Activated naive CD8-positive, alpha-beta T cell treated with anti-CD3 and anti-CD28 coated beads, Interleukin-2, amount 50 U/mL, for 24 hours (primary cell): ENCODE results near the gene GLB1L3.

Experiments used
- ATAC-seq: fragments of 150-1000 bp; cut with Tn5 transposase; one replicate; pipeline ENCODE4 v1.10.0; 2021
- DNase-seq: peaks from one replicate; pipeline ENCODE4 v3.0.0; 2021
- H3K27ac Mint-ChIP-seq: one replicate; pipeline ENCODE4 v1.8.0; 2021; ENCODE audit warnings: mild to moderate bottlenecking, mixed read lengths
- H3K27me3 Mint-ChIP-seq: one replicate; pipeline ENCODE4 v1.8.0; 2021; ENCODE audit warnings: mixed read lengths
- H3K36me3 Mint-ChIP-seq: one replicate; pipeline ENCODE4 v1.8.0; 2021; ENCODE audit warnings: low read depth, mixed read lengths
- H3K4me1 Mint-ChIP-seq: one replicate; pipeline ENCODE4 v1.8.0; 2021; ENCODE audit warnings: mixed read lengths
- H3K4me3 Mint-ChIP-seq: one replicate; pipeline ENCODE4 v1.8.0; 2021; ENCODE audit warnings: mild to moderate bottlenecking, moderate library complexity, mixed read lengths
- H3K9me3 Mint-ChIP-seq: one replicate; pipeline ENCODE4 v1.8.0; 2021; ENCODE audit warnings: mixed read lengths

GLB1L3 gene

GRCh38 chr11:134346101-134346975 lies 70.2 kb downstream of the GLB1L3 start:
- H3K27ac Mint-ChIP-seq = no peak overlapping the region
- H3K4me1 Mint-ChIP-seq = peaks cover 8% of the 10 kb centered on the region
- H3K27me3 Mint-ChIP-seq = no peaks in the 10 kb centered on the region
- H3K4me3 Mint-ChIP-seq = no peak overlapping the region
- no peaks in the 10 kb centered on the region for H3K9me3 Mint-ChIP-seq
- DNase-seq (no peak), ATAC-seq (no peak)
- H3K36me3 Mint-ChIP-seq = no peaks in the 10 kb centered on the region

- no peaks in the 10 kb centered on the region for H3K9me3 Mint-ChIP-seq
- no peak overlapping the region for H3K4me3 Mint-ChIP-seq
- no peak overlapping the region for H3K27ac Mint-ChIP-seq
- H3K36me3 Mint-ChIP-seq = no peaks in the 10 kb centered on the region
- no peaks in the 10 kb centered on the region for H3K27me3 Mint-ChIP-seq
- peaks cover 8% of the 10 kb centered on the region for H3K4me1 Mint-ChIP-seq
- no peak for ATAC-seq
- no peak for DNase-seq
Observed at GRCh38 chr11:134346976-134347350, 70.8 kb downstream of the GLB1L3 start.

DNA sequence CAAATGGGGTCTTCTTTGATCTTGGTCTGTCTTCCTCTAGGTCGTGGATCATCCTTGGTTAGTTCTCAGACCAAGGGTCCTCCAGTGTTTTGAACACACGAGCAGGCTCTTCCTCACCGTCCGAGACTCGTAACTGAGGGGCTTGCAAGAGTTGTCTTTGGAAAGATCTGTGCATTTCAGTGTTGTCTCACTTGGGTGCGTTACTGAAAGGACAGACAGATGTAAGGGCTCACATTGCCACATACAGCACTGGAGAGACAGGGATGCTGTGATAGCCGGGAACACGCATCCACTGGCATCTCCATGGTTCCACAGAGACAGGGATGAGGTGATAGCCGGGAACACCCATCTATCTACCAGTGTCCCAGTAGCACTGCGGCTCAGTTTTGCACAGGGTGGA lies 71.3 kb downstream of the GLB1L3 start:
- no peak for ATAC-seq
- no peak overlapping the region for H3K27ac Mint-ChIP-seq

GRCh38 chr11:134349109-134349801 lies 73.1 kb downstream of the GLB1L3 start:
- Mint-ChIP-seq H3K4me1 (peaks cover 8% of the 10 kb centered on the region), H3K9me3 (no peaks in the 10 kb centered on the region), H3K36me3 (no peaks in the 10 kb centered on the region), H3K27me3 (no peaks in the 10 kb centered on the region), H3K27ac (no peak overlapping the region), H3K4me3 (no peak overlapping the region)
- DNase-seq = no peak
- no peak for ATAC-seq

More for the DNA sequence above, 71.3 kb downstream of the GLB1L3 start:
- no peak overlapping the region for H3K4me3 Mint-ChIP-seq
- H3K9me3 Mint-ChIP-seq = no peaks in the 10 kb centered on the region
- peaks cover 8% of the 10 kb centered on the region for H3K4me1 Mint-ChIP-seq
- no peaks in the 10 kb centered on the region for H3K36me3 Mint-ChIP-seq
- no peaks in the 10 kb centered on the region for H3K27me3 Mint-ChIP-seq
- DNase-seq = no peak

DNA sequence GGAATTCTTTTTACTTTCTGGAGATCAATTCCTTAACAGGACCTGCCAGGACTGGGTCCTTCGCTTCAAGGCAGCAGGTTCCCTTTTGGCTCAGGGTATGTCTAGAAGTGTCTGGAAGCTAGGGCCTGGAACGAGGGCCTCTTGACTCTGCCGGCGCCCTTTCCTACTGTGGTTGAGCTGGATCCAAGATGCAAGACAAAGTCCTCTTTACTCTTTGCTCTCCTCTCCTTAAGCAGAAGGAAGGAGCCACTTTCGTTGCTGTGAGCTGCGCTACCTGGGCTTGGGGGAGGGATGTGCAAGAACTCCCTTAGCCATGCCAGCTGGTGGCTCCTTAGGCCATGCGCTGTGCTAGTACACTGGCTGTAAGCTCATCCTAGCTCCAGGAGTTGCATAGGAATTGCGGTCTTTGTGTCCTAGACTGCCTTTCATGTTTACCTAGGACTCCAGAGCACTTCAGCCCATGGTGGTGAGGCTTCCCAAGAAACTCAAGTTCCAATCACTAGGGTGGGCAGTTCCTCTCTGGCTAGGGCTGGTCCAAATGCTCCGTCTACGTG lies 73.7 kb downstream of the GLB1L3 start:
- Mint-ChIP-seq H3K36me3 (peaks cover under 1% of the 10 kb centered on the region), H3K27me3 (peaks cover 2% of the 10 kb centered on the region), H3K4me3 (no peak overlapping the region), H3K9me3 (no peaks in the 10 kb centered on the region), H3K27ac (no peak overlapping the region), H3K4me1 (peaks cover 8% of the 10 kb centered on the region)
- DNase-seq (no peak), ATAC-seq (no peak)

GRCh38 chr11:134350381-134350780 lies 74.2 kb downstream of the GLB1L3 start:
- Mint-ChIP-seq H3K9me3 (no peaks in the 10 kb centered on the region), H3K27me3 (peaks cover 5% of the 10 kb centered on the region), H3K27ac (no peak overlapping the region), H3K4me1 (peaks cover 8% of the 10 kb centered on the region), H3K36me3 (peaks cover 1% of the 10 kb centered on the region), H3K4me3 (no peak overlapping the region)
- no peak for ATAC-seq
- DNase-seq = no peak

- no peak overlapping the region for H3K4me3 Mint-ChIP-seq
- H3K9me3 Mint-ChIP-seq = no peaks in the 10 kb centered on the region
- peaks cover 5% of the 10 kb centered on the region for H3K27me3 Mint-ChIP-seq
- peaks cover 3% of the 10 kb centered on the region for H3K36me3 Mint-ChIP-seq
- ATAC-seq = no peak
- peaks cover 8% of the 10 kb centered on the region for H3K4me1 Mint-ChIP-seq
- no peak for DNase-seq
- H3K27ac Mint-ChIP-seq = no peak overlapping the region
Observed at GRCh38 chr11:134352111-134352510, 75.9 kb downstream of the GLB1L3 start.

DNA sequence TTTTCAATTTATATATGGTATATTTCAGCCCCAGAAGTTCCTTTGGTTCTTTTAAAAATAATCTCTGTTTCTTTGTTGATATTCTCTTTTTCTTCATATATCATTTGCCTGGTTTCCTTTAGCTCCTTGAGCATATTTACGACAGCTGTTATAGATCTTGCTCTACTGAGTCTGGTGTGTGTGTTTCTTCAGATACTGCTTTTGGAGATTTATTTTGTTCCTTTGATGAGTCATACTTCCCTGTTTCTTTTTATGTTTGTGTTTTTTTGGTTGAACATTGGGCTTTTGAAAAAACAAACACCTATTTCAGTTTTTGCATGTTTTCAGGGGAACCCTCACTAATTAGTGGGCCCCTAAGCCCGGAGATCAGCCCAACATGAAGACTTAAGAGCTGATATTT lies 79.0 kb downstream of the GLB1L3 start:
- H3K4me3 Mint-ChIP-seq = no peak overlapping the region
- H3K9me3 Mint-ChIP-seq = no peaks in the 10 kb centered on the region

GRCh38 chr11:134355656-134356055 lies 79.5 kb downstream of the GLB1L3 start:
- peaks cover 4% of the 10 kb centered on the region for H3K4me1 Mint-ChIP-seq
- H3K4me3 Mint-ChIP-seq = no peak overlapping the region
- no peak for DNase-seq
- ATAC-seq = no peak
- H3K9me3 Mint-ChIP-seq = no peaks in the 10 kb centered on the region
- H3K27ac Mint-ChIP-seq = no peak overlapping the region
- peaks cover 9% of the 10 kb centered on the region for H3K36me3 Mint-ChIP-seq
- peaks cover 10% of the 10 kb centered on the region for H3K27me3 Mint-ChIP-seq

More for the DNA sequence above, 79.0 kb downstream of the GLB1L3 start:
- ATAC-seq (no peak), DNase-seq (no peak)
- Mint-ChIP-seq H3K4me1 (peaks cover 3% of the 10 kb centered on the region), H3K27ac (no peak overlapping the region), H3K27me3 (peaks cover 9% of the 10 kb centered on the region), H3K36me3 (peaks cover 9% of the 10 kb centered on the region)

GRCh38 chr11:134356656-134357544 lies 80.7 kb downstream of the GLB1L3 start:
- H3K9me3 Mint-ChIP-seq = no peaks in the 10 kb centered on the region
- H3K4me3 Mint-ChIP-seq = no peak overlapping the region
- H3K36me3 Mint-ChIP-seq = peaks cover 9% of the 10 kb centered on the region
- no peak for ATAC-seq
- H3K4me1 Mint-ChIP-seq = peaks cover 4% of the 10 kb centered on the region
- no peak for DNase-seq
- H3K27me3 Mint-ChIP-seq = peaks cover 13% of the 10 kb centered on the region
- H3K27ac Mint-ChIP-seq = no peak overlapping the region

GRCh38 chr11:134357545-134357839 lies 81.3 kb downstream of the GLB1L3 start:
- H3K27ac Mint-ChIP-seq = no peak overlapping the region
- H3K9me3 Mint-ChIP-seq = no peaks in the 10 kb centered on the region
- peaks cover 9% of the 10 kb centered on the region for H3K36me3 Mint-ChIP-seq
- peaks cover 15% of the 10 kb centered on the region for H3K27me3 Mint-ChIP-seq
- H3K4me1 Mint-ChIP-seq = peaks cover 4% of the 10 kb centered on the region
- no peak overlapping the region for H3K4me3 Mint-ChIP-seq
- ATAC-seq = no peak
- no peak for DNase-seq

DNA sequence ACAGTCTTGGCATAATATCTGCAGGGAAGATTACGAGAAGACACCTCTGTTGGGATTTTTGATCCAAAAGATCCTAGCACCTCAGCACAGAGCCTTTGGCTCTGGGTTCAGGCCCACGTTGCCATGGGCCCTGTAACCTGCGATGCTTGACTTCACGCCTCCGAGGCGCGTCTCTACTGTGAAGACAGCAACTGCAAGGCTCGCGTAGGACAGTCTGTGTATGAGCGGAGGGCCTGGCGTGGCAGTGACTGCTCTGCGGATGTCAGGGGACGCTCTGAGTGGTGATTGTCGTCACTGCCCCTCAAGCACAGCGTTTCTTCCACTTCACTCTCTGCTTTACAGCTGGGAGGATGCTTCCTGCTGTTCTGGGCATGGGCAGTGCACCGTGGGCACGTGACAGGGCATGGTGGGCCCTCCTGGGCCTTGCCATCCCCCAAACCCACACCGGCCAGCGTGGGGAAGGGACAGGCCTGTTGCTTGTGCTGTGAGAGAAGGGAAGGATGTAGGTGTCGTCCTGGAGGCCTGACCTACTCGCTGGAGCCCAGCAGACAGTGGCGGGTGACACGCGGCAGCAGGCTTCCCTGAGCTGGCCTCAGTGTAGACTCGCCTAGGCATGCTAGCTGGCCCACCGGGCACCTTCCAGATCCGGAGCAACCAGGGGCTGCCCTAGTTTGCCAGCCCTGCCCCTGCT lies 82.1 kb downstream of the GLB1L3 start:
- peaks cover 4% of the 10 kb centered on the region for H3K4me1 Mint-ChIP-seq
- DNase-seq (no peak), ATAC-seq (no peak)
- no peaks in the 10 kb centered on the region for H3K9me3 Mint-ChIP-seq
- no peak overlapping the region for H3K27ac Mint-ChIP-seq
- H3K4me3 Mint-ChIP-seq = no peak overlapping the region
- peaks cover 15% of the 10 kb centered on the region for H3K27me3 Mint-ChIP-seq
- H3K36me3 Mint-ChIP-seq = peaks cover 9% of the 10 kb centered on the region

GRCh38 chr11:134358856-134359490 lies 82.8 kb downstream of the GLB1L3 start:
- H3K36me3 Mint-ChIP-seq = peaks cover 9% of the 10 kb centered on the region
- ATAC-seq = no peak
- DNase-seq = no peak
- no peaks in the 10 kb centered on the region for H3K9me3 Mint-ChIP-seq
- H3K4me1 Mint-ChIP-seq = peaks cover 4% of the 10 kb centered on the region
- H3K27ac Mint-ChIP-seq = no peak overlapping the region
- no peak overlapping the region for H3K4me3 Mint-ChIP-seq
- peaks cover 15% of the 10 kb centered on the region for H3K27me3 Mint-ChIP-seq
